GM21526 (cell line): Measurements from ENCODE around the gene SLC15A2.

ENCODE experiments used
- ATAC-seq: cut with Tn5 transposase; IDR thresholded peaks from one replicate; pipeline ENCODE4 v1.9.1; 2021; ENCODE audit warnings: moderate library complexity; ENCODE audit not compliant: unreplicated experiment, low FRiP score

Gene SLC15A2

GRCh38 chr3:121979246-121979645, 85.0 kb downstream of the SLC15A2 start:
- no peak for ATAC-seq

GRCh38 chr3:121979734-121980449, 85.7 kb downstream of the SLC15A2 start:
- peak; percentile 68 for ATAC-seq

GRCh38 chr3:121980450-121980796, 86.2 kb downstream of the SLC15A2 start:
- no peak for ATAC-seq

GRCh38 chr3:121981473-121981872, 87.3 kb downstream of the SLC15A2 start:
- no peak for ATAC-seq

GRCh38 chr3:121985846-121986245, 91.6 kb downstream of the SLC15A2 start:
- ATAC-seq = no peak

GRCh38 chr3:121988146-121988545, 93.9 kb downstream of the SLC15A2 start:
- ATAC-seq = no peak

- no peak for ATAC-seq
Observed at GRCh38 chr3:121989943-121990342, 95.7 kb downstream of the SLC15A2 start.

GRCh38 chr3:121992601-121993560, 98.7 kb downstream of the SLC15A2 start:
- peak; percentile 60 for ATAC-seq
